ENCODE results near the gene L1CAM.

L1CAM gene

GRCh38 chrX:153812220-153812619 lies 73.8 kb downstream of the L1CAM start:
- FAIRE-seq, result no peak
- DNase-seq (ENCODE audit: low spot score), result no peak

All from urothelium cell line (cell line).